Activated CD4-positive, CD25-positive, alpha-beta regulatory T cell (primary cell): ENCODE measurements around the gene FANCI.

Experiments
- DNase-seq, 4 experiments: peaks; one replicate each; lab custom pipeline; 2025; lab: John Stamatoyannopoulos, UW

Gene FANCI

GRCh38 chr15:89361451-89362202 is 117.8 kb downstream of the FANCI start:
- peak in 3 of 4 experiments; percentile 16 to 39 (median 20) for DNase-seq

- DNase-seq, result no peak
These were observed 118.7 kb downstream of the FANCI start for GRCh38 chr15:89362203-89363101.

- DNase-seq, result no peak
These were observed 119.4 kb downstream of the FANCI start for GRCh38 chr15:89363133-89363532.

GRCh38 chr15:89363770-89364169 is 120.0 kb downstream of the FANCI start:
- DNase-seq, result no peak

- no peak for DNase-seq
These were observed 120.6 kb downstream of the FANCI start for GRCh38 chr15:89364341-89364740.

GRCh38 chr15:89364741-89365450 is 121.1 kb downstream of the FANCI start:
- DNase-seq, result no peak

- no peak for DNase-seq
These were observed 121.8 kb downstream of the FANCI start for GRCh38 chr15:89365462-89366065.
